HEK293 (cell line): ENCODE results near the gene CHID1.
A peak's percentile ranks its signal among the peaks of the same experiment; 100 is the strongest.

ENCODE experiments used
- GLI2 ChIP-seq: fragments of 450-650 bp; formaldehyde crosslinking; IDR thresholded peaks from 2 replicates; pipeline ENCODE4; 2017; ENCODE audit warnings: missing biosample characterization, missing genetic modification characterization, low read depth, borderline replicate concordance
- GLI4 ChIP-seq: fragments of 450-650 bp; formaldehyde crosslinking; IDR thresholded peaks from 2 replicates; pipeline ENCODE4 v1.5.1; 2016; ENCODE audit warnings: missing biosample characterization, missing genetic modification characterization
- HOXA7 ChIP-seq: sonication (generic); formaldehyde crosslinking; IDR thresholded peaks from 2 replicates; pipeline ENCODE4 v1.8.1; 2022; ENCODE audit warnings: missing genetic modification reagents, borderline replicate concordance
- KLF1 ChIP-seq: fragments of 450-650 bp; formaldehyde crosslinking; IDR thresholded peaks from 2 replicates; pipeline ENCODE4 v1.5.1; 2016; ENCODE audit warnings: missing biosample characterization, missing genetic modification characterization
- PBX3 ChIP-seq: sonication (generic); formaldehyde crosslinking; IDR thresholded peaks from 2 replicates; pipeline ENCODE4 v1.8.1; 2022; ENCODE audit warnings: mild to moderate bottlenecking, moderate library complexity, missing genetic modification reagents
- PRDM2 ChIP-seq: fragments of 450-650 bp; formaldehyde crosslinking; IDR thresholded peaks from 2 replicates; pipeline ENCODE4 v1.5.1; 2016; ENCODE audit warnings: missing biosample characterization, missing genetic modification characterization, borderline replicate concordance
- PRDM4 ChIP-seq: fragments of 450-650 bp; formaldehyde crosslinking; IDR thresholded peaks from 2 replicates; pipeline ENCODE4 v1.5.1; 2017; ENCODE audit warnings: missing biosample characterization, missing genetic modification characterization
- RBAK ChIP-seq: fragments of 450-650 bp; formaldehyde crosslinking; IDR thresholded peaks from 2 replicates; pipeline ENCODE4 v1.5.1; 2016; ENCODE audit warnings: missing biosample characterization, missing genetic modification characterization
- REST ChIP-seq: fragments of 450-650 bp; formaldehyde crosslinking; IDR thresholded peaks from 2 replicates; pipeline ENCODE4 v1.5.1; 2016; ENCODE audit warnings: missing biosample characterization, missing genetic modification characterization
- TCF7L2 ChIP-seq: IDR thresholded peaks from 2 replicates; pipeline ENCODE4 v1.6.1; 2011; ENCODE audit warnings: low read depth, mild to moderate bottlenecking, inconsistent platforms, low read length, moderate library complexity, borderline replicate concordance
- TRIM28 ChIP-seq: IDR thresholded peaks from 2 replicates; pipeline ENCODE4 v1.6.1; 2011; ENCODE audit warnings: low read length, control low read depth, borderline replicate concordance
- ZBTB26 ChIP-seq: fragments of 450-650 bp; formaldehyde crosslinking; optimal IDR thresholded peaks from 2 replicates; pipeline ENCODE3; 2016; ENCODE audit warnings: missing biosample characterization, mild to moderate bottlenecking, missing genetic modification characterization
- ZFP41 ChIP-seq: fragments of 450-650 bp; formaldehyde crosslinking; IDR thresholded peaks from 2 replicates; pipeline ENCODE4 v1.5.1; 2016; ENCODE audit warnings: missing biosample characterization, missing genetic modification characterization, borderline replicate concordance
- ZNF10 ChIP-seq: fragments of 450-650 bp; formaldehyde crosslinking; IDR thresholded peaks from 2 replicates; pipeline ENCODE4 v1.5.1; 2017; ENCODE audit warnings: missing biosample characterization, missing genetic modification characterization
- ZNF19 ChIP-seq: fragments of 450-650 bp; formaldehyde crosslinking; IDR thresholded peaks from 2 replicates; pipeline ENCODE4; 2016; ENCODE audit warnings: missing biosample characterization, missing genetic modification characterization, low read depth
- ZNF202 ChIP-seq: fragments of 450-650 bp; formaldehyde crosslinking; IDR thresholded peaks from 2 replicates; pipeline ENCODE4 v1.5.1; 2016; ENCODE audit warnings: missing biosample characterization, missing genetic modification characterization, borderline replicate concordance
- ZNF350 ChIP-seq: fragments of 450-650 bp; formaldehyde crosslinking; IDR thresholded peaks from 2 replicates; pipeline ENCODE4 v1.5.0; 2017; ENCODE audit warnings: missing biosample characterization, mild to moderate bottlenecking, missing genetic modification characterization
- ZNF426 ChIP-seq: fragments of 450-650 bp; formaldehyde crosslinking; IDR thresholded peaks from 2 replicates; pipeline ENCODE4 v1.5.1; 2017; ENCODE audit warnings: missing biosample characterization, missing genetic modification characterization, mild to moderate bottlenecking, inconsistent platforms, moderate library complexity
- ZNF558 ChIP-seq: fragments of 450-650 bp; formaldehyde crosslinking; IDR thresholded peaks from 2 replicates; pipeline ENCODE4 v1.5.1; 2016; ENCODE audit warnings: missing biosample characterization, missing genetic modification characterization
- ZNF645 ChIP-seq: fragments of 450-650 bp; formaldehyde crosslinking; IDR thresholded peaks from 2 replicates; pipeline ENCODE4; 2016; ENCODE audit warnings: missing biosample characterization, missing genetic modification characterization
- ZNF843 ChIP-seq: fragments of 450-650 bp; formaldehyde crosslinking; IDR thresholded peaks from 2 replicates; pipeline ENCODE4 v1.5.1; 2016; ENCODE audit warnings: missing biosample characterization, missing genetic modification characterization
- ZSCAN4 ChIP-seq: fragments of 450-650 bp; formaldehyde crosslinking; IDR thresholded peaks from 2 replicates; pipeline ENCODE4 v1.5.1; 2017; ENCODE audit warnings: missing biosample characterization, missing genetic modification characterization

The CHID1 gene

GRCh38 chr11:819129-819931 is 91.3 kb downstream of the CHID1 start (continued):
- TF ChIP-seq ZSCAN4 (tag by site-specific recombination) (no peak), ZNF843 (tag by site-specific recombination) (no peak), PBX3 (peak; percentile 37; the same call in 1 of the 2 replicates), GLI4 (tag by site-specific recombination) (no peak), GLI2 (tag by site-specific recombination) (no peak), REST (0 out of 2 replicates have a peak, but pooled peaks have one; percentile 16), KLF1 (tag by site-specific recombination) (peak; percentile 78), RBAK (tag by site-specific recombination) (no peak), ZNF350 (tag by site-specific recombination) (no peak), ZBTB26 (peak; percentile 56), ZNF426 (tag by site-specific recombination) (no peak), ZNF10 (tag by site-specific recombination) (no peak), ZNF19 (no peak), TCF7L2 (no peak), ZNF558 (tag by site-specific recombination) (no peak), HOXA7 (no peak), PRDM2 (tag by site-specific recombination) (no peak), ZNF202 (tag by site-specific recombination) (no peak), TRIM28 (no peak), ZFP41 (no peak), PRDM4 (tag by site-specific recombination) (no peak), ZNF645 (tag by site-specific recombination) (no peak)
